K562 (cell line): ENCODE data around the gene GYPC. TPM values are rescaled to one million over a fixed set of nuclear protein-coding genes. Genes with fewer than 3 reads are reported as not detected.

Experiments used
- ATAC-seq: fragments of 200-7000 bp; cut with Tn5 transposase; 3 replicates; pipeline ENCODE4 v1.9.1; 2020; ENCODE audit warnings: moderate library complexity
- BruUV-seq: library from RNA; stranded (reverse); fragments of 400-500 nt; replicated peaks from 2 replicates; lab custom pipeline; 2021; lab: Mats Ljungman, UMichigan
- CTCF ChIA-PET: fragments of 300-600 bp; formaldehyde crosslinking; extraction: SDS; loops from one replicate; lab custom pipeline; 2021; ENCODE audit warnings: low intra/inter-chr PET ratio; lab: Yijun Ruan, JAX
- POLR2A ChIA-PET: fragments of 300-600, 350-650 bp; sonication (Branson Sonifier 250); formaldehyde crosslinking; extraction: SDS; loops from one replicate; lab custom pipeline; 2021; ENCODE audit warnings: antibody characterized with exemption, inconsistent platforms; lab: Yijun Ruan, JAX
- DNase-seq, 4 experiments: peaks; one replicate each; pipeline versions ENCODE4 v3.0.0 to v3.0.0-alpha.2; 2011 to 2018; ENCODE audit warnings: low spot score in 3 of 4, mixed read lengths in 3 of 4; ENCODE audit errors: extremely low read depth in 1 of 4
- FAIRE-seq: peaks from 2 replicates; lab custom pipeline; 2011; peaks lifted over from hg19 to GRCh38; lab: Jason Lieb, UNC
- H2AFZ ChIP-seq: 2 replicates; pipeline ENCODE4 v1.6.0; 2011; ENCODE audit warnings: low read depth, low read length, control low read depth, inconsistent platforms
- H3K27ac ChIP-seq: fragments of 200-600 bp; 3 replicates; pipeline ENCODE4 v1.8.0; 2011; ENCODE audit warnings: low read depth, mild to moderate bottlenecking, control low read depth, inconsistent platforms, low read length, moderate library complexity, mixed read lengths; ENCODE audit errors: extremely low read depth
- H3K27me3 ChIP-seq, 2 experiments: fragments of 300-600 bp in 1 of 2; 2 replicates in 1 of 2; 3 replicates in 1 of 2; pipeline versions ENCODE4 v1.6.0 to v1.8.0; 2011; ENCODE audit warnings: inconsistent platforms in 2 of 2, low read length in 2 of 2, mild to moderate bottlenecking in 1 of 2, mixed read lengths in 1 of 2, moderate library complexity in 1 of 2; ENCODE audit not compliant: control insufficient read depth in 2 of 2, insufficient read depth in 2 of 2
- H3K36me3 ChIP-seq: fragments of 300-600 bp; 3 replicates; pipeline ENCODE4 v1.8.0; 2011; ENCODE audit warnings: mild to moderate bottlenecking, low read length, inconsistent platforms; ENCODE audit not compliant: control insufficient read depth, insufficient read depth
- H3K4me1 ChIP-seq, 2 experiments: fragments of 200-600 bp in 1 of 2; replicated peaks in 1 of 2; 2 replicates in 1 of 2; 3 replicates in 1 of 2; pipeline versions ENCODE4 v1.5.1 to v1.8.0; 2011; ENCODE audit warnings: inconsistent platforms in 2 of 2, low read length in 2 of 2, mild to moderate bottlenecking in 1 of 2, mixed read lengths in 1 of 2, moderate library complexity in 1 of 2; ENCODE audit not compliant: control insufficient read depth in 2 of 2, insufficient read depth in 2 of 2
- H3K4me2 ChIP-seq: 2 replicates; pipeline ENCODE4 v1.6.1; 2011; ENCODE audit warnings: low read length, control low read depth, inconsistent platforms, mixed read lengths; ENCODE audit not compliant: insufficient read depth
- H3K4me3 ChIP-seq: fragments of 200-600 bp; sonication (generic), shearing (Covaris generic); 2 replicates; pipeline ENCODE4 v1.5.1; 2016; ENCODE audit warnings: control low read depth, inconsistent platforms
- H3K79me2 ChIP-seq: fragments of 200-600 bp; 3 replicates; pipeline ENCODE4 v1.8.0; 2011; ENCODE audit warnings: low read length, inconsistent platforms; ENCODE audit not compliant: control insufficient read depth, insufficient read depth
- H3K9ac ChIP-seq, 2 experiments: 2 replicates each; pipeline versions ENCODE4 v1.6.0 to v1.6.1; 2011; ENCODE audit warnings: low read depth in 2 of 2, low read length in 2 of 2, control low read depth in 1 of 2, inconsistent platforms in 1 of 2, mild to moderate bottlenecking in 1 of 2, mixed read lengths in 1 of 2; ENCODE audit not compliant: insufficient read depth in 1 of 2
- H3K9me1 ChIP-seq: one replicate; pipeline ENCODE4 v1.6.0; 2011; ENCODE audit warnings: inconsistent platforms, mild to moderate bottlenecking, low read length, moderate library complexity; ENCODE audit not compliant: control insufficient read depth, insufficient read depth
- H3K9me3 ChIP-seq: replicated peaks from 2 replicates; pipeline ENCODE4 v1.5.1; 2011; ENCODE audit warnings: low read depth, low read length, inconsistent platforms; ENCODE audit not compliant: control insufficient read depth, insufficient read depth
- H4K20me1 ChIP-seq: replicated peaks from 2 replicates; pipeline ENCODE4 v1.6.1; 2011; ENCODE audit warnings: low read length, inconsistent platforms, mixed read lengths; ENCODE audit not compliant: control insufficient read depth, insufficient read depth
- CHD2 ChIP-seq: IDR thresholded peaks from 2 replicates; pipeline ENCODE4 v1.6.1; 2011; ENCODE audit warnings: low read depth, low read length
- DIDO1 ChIP-seq: fragments of 450-650 bp; IDR thresholded peaks from 2 replicates; pipeline ENCODE4 v1.6.1; 2016; ENCODE audit warnings: low read depth, missing biosample characterization, missing genetic modification characterization
- EP400 ChIP-seq: fragments of 450-650 bp; IDR thresholded peaks from 2 replicates; pipeline ENCODE4 v1.6.1; 2017; ENCODE audit warnings: antibody characterized with exemption, mild to moderate bottlenecking, moderate library complexity
- HDAC8 ChIP-seq: fragments of 450-650 bp; IDR thresholded peaks from 2 replicates; pipeline ENCODE4 v1.6.1; 2016; ENCODE audit warnings: mild to moderate bottlenecking, missing genetic modification characterization, moderate library complexity, missing compliant biosample characterization
- KLF16 ChIP-seq: IDR thresholded peaks from 2 replicates; pipeline ENCODE4 v1.6.1; 2016; ENCODE audit warnings: antibody characterized with exemption
- NRF1 ChIP-seq, 2 experiments: fragments of 450-650 bp; IDR thresholded peaks in 1 of 2; conservative IDR thresholded peaks in 1 of 2; 2 replicates each; pipeline ENCODE4 v1.6.1; 2014; ENCODE audit warnings: mild to moderate bottlenecking in 2 of 2
- PCBP1 ChIP-seq: fragments of 200-400 bp; formaldehyde crosslinking; IDR thresholded peaks from 2 replicates; pipeline ENCODE4 v1.6.1; 2018; ENCODE audit warnings: mild to moderate bottlenecking, low read depth, low read length; ENCODE audit not compliant: poor library complexity, severe bottlenecking
- WHSC1 ChIP-seq: IDR thresholded peaks from one replicate; pipeline ENCODE4 v1.6.1; 2012; ENCODE audit warnings: low read length, control low read depth, inconsistent platforms
- WGBS: fragments of 100-300 bp; shearing (Covaris generic); methylation state at CpG from one replicate; pipeline ENCODE4 v1.1.6; 2016; ENCODE audit warnings: low coverage, mixed read lengths; ENCODE audit not compliant: insufficient coverage; ENCODE audit errors: missing lambda C conversion rate; 5-methylcytosine and 5-hydroxymethylcytosine counted together
- in situ Hi-C: fragments of 300-500 bp; cut with MboI; formaldehyde crosslinking; loops from 4 replicates; pipeline ENCODE4 v1.15.0; 2018; ENCODE audit warnings: inconsistent platforms, mixed read lengths
- intact Hi-C: fragments of 100-400 bp; cut with micrococcal nuclease; formaldehyde crosslinking; loops from 2 replicates; pipeline ENCODE4 v1.14.2; 2022
- polyA plus RNA-seq, 8 experiments: library from polyadenylated mRNA; depleted of rRNA in 4 of 8; stranded (reverse) in 5 of 8; unstranded in 3 of 8; fragments of >200 nt; fragmentation: Nextera tagmentation in 2 of 8; fragmentation: Illumina TruSeq in 1 of 8; extraction: Ambion mirVana in 2 of 8; extraction: Trizol in 1 of 8; gene quantifications; 2 replicates each; pipeline versions ENCODE4 v1.2.1 to v1.2.3, GENCODE V29; 2011 to 2014; ENCODE audit warnings: inconsistent platforms in 1 of 8, missing spikeins in 1 of 8
- total RNA-seq, 7 experiments: library from RNA; depleted of rRNA in 6 of 7; stranded (reverse); fragments of >200 nt in 6 of 7; fragmentation: Illumina TruSeq in 2 of 7; extraction: Trizol in 2 of 7; gene quantifications; 2 replicates each; pipeline versions ENCODE4 v1.2.1 to v1.2.3, GENCODE V29; 2011 to 2021; ENCODE audit warnings: low replicate concordance in 1 of 7
- TF ChIP-seq, protein P1 (sequence below), 2 experiments: fragments of 250-450 bp in 1 of 2; fragments of 450-650 bp in 1 of 2; sonication (Bioruptor Pico) in 1 of 2; IDR thresholded peaks; 2 replicates each; pipeline versions ENCODE4 v1.6.1 to v1.8.0; 2016 to 2021; ENCODE audit warnings: mild to moderate bottlenecking in 2 of 2, moderate library complexity in 2 of 2, missing compliant biosample characterization in 1 of 2, missing genetic modification characterization in 1 of 2
- TF ChIP-seq, protein P2 (sequence below): fragments of 450-650 bp; IDR thresholded peaks from 2 replicates; pipeline ENCODE4 v1.7.1; 2018; ENCODE audit warnings: mild to moderate bottlenecking, low read depth; ENCODE audit not compliant: partially characterized antibody
- TF ChIP-seq, protein P3 (sequence below): fragments of 250-450 bp; sonication (Bioruptor Pico); IDR thresholded peaks from 2 replicates; pipeline ENCODE4 v1.5.0; 2021; ENCODE audit warnings: mild to moderate bottlenecking, borderline replicate concordance

Gene GYPC
- total and polyA plus RNA-seq, 9 of the 15 experiments (the other 6 are each of a cell fraction or from before 2014, with no cell fraction given), result 50.6 to 282 (median 194) TPM

- H3K9ac ChIP-seq, result no peak overlapping the region
- 92% methylated on average over 4 of the region's 4 CpGs for WGBS
- no peak overlapping the region for H3K4me3 ChIP-seq
- no peak for ATAC-seq
- no peaks in the 10 kb centered on the region for H3K9me1 ChIP-seq
- peaks cover 0 to 7% of the 10 kb centered on the region in 2 experiments; a peak in 2 of 5 replicates for H3K4me1 ChIP-seq
- H4K20me1 ChIP-seq, result 0 out of 2 replicates have a peak, but pooled peaks cover 3% of the 10 kb centered on the region
- in situ Hi-C loops, result no loop called here
- H3K79me2 ChIP-seq, result peaks cover 71% of the 10 kb centered on the region
- H3K27ac ChIP-seq, result no peak overlapping the region
- DNase-seq, result no peak
- BruUV-seq, result no TSS peak
- no peak for TF ChIP-seq KLF16
- TF ChIP-seq CHD2, result no peak
- TF ChIP-seq WHSC1, result no peak
- TF ChIP-seq NRF1 (conservative IDR thresholded peaks at IDR 0.05 in 1 of 2, IDR thresholded peaks at IDR 0.05 in 1 of 2), result no peak
- TF ChIP-seq DIDO1 (tag), result no peak
- TF ChIP-seq, protein P1, sequence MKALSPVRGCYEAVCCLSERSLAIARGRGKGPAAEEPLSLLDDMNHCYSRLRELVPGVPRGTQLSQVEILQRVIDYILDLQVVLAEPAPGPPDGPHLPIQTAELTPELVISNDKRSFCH (CRISPR knock-in tag; IDR thresholded peaks at IDR 0.05), result no peak
- TF ChIP-seq, protein P1 (tag; IDR thresholded peaks at IDR 0.05), result no peak
- no peak for TF ChIP-seq EP400
- TF ChIP-seq, protein P2, sequence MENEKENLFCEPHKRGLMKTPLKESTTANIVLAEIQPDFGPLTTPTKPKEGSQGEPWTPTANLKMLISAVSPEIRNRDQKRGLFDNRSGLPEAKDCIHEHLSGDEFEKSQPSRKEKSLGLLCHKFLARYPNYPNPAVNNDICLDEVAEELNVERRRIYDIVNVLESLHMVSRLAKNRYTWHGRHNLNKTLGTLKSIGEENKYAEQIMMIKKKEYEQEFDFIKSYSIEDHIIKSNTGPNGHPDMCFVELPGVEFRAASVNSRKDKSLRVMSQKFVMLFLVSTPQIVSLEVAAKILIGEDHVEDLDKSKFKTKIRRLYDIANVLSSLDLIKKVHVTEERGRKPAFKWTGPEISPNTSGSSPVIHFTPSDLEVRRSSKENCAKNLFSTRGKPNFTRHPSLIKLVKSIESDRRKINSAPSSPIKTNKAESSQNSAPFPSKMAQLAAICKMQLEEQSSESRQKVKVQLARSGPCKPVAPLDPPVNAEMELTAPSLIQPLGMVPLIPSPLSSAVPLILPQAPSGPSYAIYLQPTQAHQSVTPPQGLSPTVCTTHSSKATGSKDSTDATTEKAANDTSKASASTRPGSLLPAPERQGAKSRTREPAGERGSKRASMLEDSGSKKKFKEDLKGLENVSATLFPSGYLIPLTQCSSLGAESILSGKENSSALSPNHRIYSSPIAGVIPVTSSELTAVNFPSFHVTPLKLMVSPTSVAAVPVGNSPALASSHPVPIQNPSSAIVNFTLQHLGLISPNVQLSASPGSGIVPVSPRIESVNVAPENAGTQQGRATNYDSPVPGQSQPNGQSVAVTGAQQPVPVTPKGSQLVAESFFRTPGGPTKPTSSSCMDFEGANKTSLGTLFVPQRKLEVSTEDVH, result no peak
- TF ChIP-seq, protein P3, sequence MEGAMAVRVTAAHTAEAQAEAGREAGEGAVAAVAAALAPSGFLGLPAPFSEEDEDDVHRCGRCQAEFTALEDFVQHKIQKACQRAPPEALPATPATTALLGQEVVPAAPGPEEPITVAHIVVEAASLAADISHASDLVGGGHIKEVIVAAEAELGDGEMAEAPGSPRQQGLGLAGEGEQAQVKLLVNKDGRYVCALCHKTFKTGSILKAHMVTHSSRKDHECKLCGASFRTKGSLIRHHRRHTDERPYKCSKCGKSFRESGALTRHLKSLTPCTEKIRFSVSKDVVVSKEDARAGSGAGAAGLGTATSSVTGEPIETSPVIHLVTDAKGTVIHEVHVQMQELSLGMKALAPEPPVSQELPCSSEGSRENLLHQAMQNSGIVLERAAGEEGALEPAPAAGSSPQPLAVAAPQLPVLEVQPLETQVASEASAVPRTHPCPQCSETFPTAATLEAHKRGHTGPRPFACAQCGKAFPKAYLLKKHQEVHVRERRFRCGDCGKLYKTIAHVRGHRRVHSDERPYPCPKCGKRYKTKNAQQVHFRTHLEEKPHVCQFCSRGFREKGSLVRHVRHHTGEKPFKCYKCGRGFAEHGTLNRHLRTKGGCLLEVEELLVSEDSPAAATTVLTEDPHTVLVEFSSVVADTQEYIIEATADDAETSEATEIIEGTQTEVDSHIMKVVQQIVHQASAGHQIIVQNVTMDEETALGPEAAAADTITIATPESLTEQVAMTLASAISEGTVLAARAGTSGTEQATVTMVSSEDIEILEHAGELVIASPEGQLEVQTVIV (CRISPR knock-in tag), result no peak
- no peak for TF ChIP-seq PCBP1
- no peak for TF ChIP-seq HDAC8 (tag)
- no peak overlapping the region for H2AFZ ChIP-seq
- intact Hi-C loops, result no loop called here
- POLR2A ChIA-PET, result no interaction called here
- H3K9me3 ChIP-seq, result no peaks in the 10 kb centered on the region
- no peaks in the 10 kb centered on the region for H3K27me3 ChIP-seq
- no peak for FAIRE-seq
- H3K4me2 ChIP-seq, result no peak overlapping the region
- peaks cover 91% of the 10 kb centered on the region for H3K36me3 ChIP-seq
- CTCF ChIA-PET, result no interaction called here
These were observed 29.7 kb downstream of the GYPC start for GRCh38 chr2:126685629-126686028.
